ENCODE data around the gene CFLAR. TPM values are rescaled to one million over a fixed set of nuclear protein-coding genes. Genes with fewer than 3 reads are reported as not detected.
A peak's percentile ranks its signal among the peaks of the same experiment; 100 is the strongest.

Gene CFLAR
- total and polyA plus RNA-seq, 2 of the 13 experiments (the other 11 are each of a cell fraction or from before 2014, with no cell fraction given) = 43.8 to 92.1 TPM

DNA sequence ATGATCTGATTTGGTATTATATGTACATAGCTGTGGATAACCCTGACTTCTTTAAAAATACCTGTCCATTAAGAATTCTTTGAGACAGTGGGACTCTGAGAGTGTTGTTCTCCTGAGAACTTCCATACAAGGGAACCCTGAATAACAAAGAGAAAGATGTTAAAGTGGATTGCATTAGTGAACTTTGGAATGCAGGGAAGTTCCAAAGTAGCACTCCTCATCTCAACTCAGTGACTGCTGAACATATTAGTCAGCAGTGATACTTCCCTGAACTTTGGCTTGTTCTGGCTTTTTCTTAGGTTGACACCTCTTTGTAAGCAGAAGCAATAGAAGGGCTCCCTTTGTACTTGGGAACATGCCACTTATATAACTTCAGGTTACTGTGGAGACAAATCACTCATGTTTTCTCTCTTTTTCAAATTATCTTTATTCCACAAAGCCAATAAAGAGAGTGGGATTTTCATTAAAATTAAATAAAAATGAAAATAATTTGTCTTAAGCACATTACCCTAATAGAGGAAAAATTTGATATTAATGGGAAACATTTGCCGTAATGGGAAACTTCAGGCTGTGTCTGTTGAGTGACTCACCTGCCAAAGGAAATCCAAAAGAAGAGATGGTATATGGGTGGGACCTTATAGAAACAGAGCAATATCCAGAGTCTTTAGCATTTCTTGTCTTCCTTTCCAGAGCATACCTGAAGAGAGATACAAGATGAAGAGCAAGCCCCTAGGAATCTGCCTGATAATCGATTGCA, 33.3 kb downstream of the CFLAR start (continued):
- TF ChIP-seq, protein P1, sequence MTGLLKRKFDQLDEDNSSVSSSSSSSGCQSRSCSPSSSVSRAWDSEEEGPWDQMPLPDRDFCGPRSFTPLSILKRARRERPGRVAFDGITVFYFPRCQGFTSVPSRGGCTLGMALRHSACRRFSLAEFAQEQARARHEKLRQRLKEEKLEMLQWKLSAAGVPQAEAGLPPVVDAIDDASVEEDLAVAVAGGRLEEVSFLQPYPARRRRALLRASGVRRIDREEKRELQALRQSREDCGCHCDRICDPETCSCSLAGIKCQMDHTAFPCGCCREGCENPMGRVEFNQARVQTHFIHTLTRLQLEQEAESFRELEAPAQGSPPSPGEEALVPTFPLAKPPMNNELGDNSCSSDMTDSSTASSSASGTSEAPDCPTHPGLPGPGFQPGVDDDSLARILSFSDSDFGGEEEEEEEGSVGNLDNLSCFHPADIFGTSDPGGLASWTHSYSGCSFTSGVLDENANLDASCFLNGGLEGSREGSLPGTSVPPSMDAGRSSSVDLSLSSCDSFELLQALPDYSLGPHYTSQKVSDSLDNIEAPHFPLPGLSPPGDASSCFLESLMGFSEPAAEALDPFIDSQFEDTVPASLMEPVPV (CRISPR knock-in tag; IDR thresholded peaks at IDR 0.05) = no peak
- TF ChIP-seq RFX1 (IDR thresholded peaks at IDR 0.05) (no peak), FOXK1 (CRISPR knock-in tag; IDR thresholded peaks at IDR 0.05; ENCODE audit: borderline replicate concordance, low read depth) (peak; percentile 18; the same call in 1 of the 2 replicates), MAFK (conservative IDR thresholded peaks at IDR 0.05 in 1 of 2, IDR thresholded peaks at IDR 0.05 in 1 of 2; ENCODE audit: low read length in 2 of 2) (peak in 1 of 2 experiments; percentile 46; a peak in 1 of 4 replicates), ZNF317 (CRISPR knock-in tag; IDR thresholded peaks at IDR 0.05) (peak; percentile 95), EP300 (IDR thresholded peaks at IDR 0.05; ENCODE audit: low read depth in 2 of 2, low read length in 2 of 2) (peak; percentile 57 to 86; a peak in 2 of 4 replicates), EP300 (CRISPR knock-in tag; IDR thresholded peaks at IDR 0.05; ENCODE audit: borderline replicate concordance) (peak; percentile 75), TRIM24 (CRISPR knock-in tag; IDR thresholded peaks at IDR 0.05) (peak; percentile 36; the same call in 1 of the 2 replicates), MAFF (IDR thresholded peaks at IDR 0.05; ENCODE audit: low read depth, low read length) (peak; percentile 66), ZNF343 (CRISPR knock-in tag; IDR thresholded peaks at IDR 0.05) (no peak), PRPF4 (IDR thresholded peaks at IDR 0.05; ENCODE audit: low read depth, low read length, poor library complexity, severe bottlenecking) (no peak), SRF (IDR thresholded peaks at IDR 0.05; ENCODE audit: low read depth, low read length) (peak; percentile 81)
- TF ChIP-seq, protein P2, sequence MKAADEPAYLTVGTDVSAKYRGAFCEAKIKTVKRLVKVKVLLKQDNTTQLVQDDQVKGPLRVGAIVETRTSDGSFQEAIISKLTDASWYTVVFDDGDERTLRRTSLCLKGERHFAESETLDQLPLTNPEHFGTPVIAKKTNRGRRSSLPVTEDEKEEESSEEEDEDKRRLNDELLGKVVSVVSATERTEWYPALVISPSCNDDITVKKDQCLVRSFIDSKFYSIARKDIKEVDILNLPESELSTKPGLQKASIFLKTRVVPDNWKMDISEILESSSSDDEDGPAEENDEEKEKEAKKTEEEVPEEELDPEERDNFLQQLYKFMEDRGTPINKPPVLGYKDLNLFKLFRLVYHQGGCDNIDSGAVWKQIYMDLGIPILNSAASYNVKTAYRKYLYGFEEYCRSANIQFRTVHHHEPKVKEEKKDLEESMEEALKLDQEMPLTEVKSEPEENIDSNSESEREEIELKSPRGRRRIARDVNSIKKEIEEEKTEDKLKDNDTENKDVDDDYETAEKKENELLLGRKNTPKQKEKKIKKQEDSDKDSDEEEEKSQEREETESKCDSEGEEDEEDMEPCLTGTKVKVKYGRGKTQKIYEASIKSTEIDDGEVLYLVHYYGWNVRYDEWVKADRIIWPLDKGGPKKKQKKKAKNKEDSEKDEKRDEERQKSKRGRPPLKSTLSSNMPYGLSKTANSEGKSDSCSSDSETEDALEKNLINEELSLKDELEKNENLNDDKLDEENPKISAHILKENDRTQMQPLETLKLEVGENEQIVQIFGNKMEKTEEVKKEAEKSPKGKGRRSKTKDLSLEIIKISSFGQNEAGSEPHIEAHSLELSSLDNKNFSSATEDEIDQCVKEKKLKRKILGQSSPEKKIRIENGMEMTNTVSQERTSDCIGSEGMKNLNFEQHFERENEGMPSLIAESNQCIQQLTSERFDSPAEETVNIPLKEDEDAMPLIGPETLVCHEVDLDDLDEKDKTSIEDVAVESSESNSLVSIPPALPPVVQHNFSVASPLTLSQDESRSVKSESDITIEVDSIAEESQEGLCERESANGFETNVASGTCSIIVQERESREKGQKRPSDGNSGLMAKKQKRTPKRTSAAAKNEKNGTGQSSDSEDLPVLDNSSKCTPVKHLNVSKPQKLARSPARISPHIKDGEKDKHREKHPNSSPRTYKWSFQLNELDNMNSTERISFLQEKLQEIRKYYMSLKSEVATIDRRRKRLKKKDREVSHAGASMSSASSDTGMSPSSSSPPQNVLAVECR (CRISPR knock-in tag; IDR thresholded peaks at IDR 0.05; ENCODE audit: borderline replicate concordance) = 0 out of 2 replicates have a peak, but pooled peaks have one; percentile 26
- TF ChIP-seq, protein P3, sequence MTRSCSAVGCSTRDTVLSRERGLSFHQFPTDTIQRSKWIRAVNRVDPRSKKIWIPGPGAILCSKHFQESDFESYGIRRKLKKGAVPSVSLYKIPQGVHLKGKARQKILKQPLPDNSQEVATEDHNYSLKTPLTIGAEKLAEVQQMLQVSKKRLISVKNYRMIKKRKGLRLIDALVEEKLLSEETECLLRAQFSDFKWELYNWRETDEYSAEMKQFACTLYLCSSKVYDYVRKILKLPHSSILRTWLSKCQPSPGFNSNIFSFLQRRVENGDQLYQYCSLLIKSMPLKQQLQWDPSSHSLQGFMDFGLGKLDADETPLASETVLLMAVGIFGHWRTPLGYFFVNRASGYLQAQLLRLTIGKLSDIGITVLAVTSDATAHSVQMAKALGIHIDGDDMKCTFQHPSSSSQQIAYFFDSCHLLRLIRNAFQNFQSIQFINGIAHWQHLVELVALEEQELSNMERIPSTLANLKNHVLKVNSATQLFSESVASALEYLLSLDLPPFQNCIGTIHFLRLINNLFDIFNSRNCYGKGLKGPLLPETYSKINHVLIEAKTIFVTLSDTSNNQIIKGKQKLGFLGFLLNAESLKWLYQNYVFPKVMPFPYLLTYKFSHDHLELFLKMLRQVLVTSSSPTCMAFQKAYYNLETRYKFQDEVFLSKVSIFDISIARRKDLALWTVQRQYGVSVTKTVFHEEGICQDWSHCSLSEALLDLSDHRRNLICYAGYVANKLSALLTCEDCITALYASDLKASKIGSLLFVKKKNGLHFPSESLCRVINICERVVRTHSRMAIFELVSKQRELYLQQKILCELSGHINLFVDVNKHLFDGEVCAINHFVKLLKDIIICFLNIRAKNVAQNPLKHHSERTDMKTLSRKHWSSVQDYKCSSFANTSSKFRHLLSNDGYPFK (CRISPR knock-in tag; IDR thresholded peaks at IDR 0.05; ENCODE audit: borderline replicate concordance) = no peak
- TF ChIP-seq, protein P4, sequence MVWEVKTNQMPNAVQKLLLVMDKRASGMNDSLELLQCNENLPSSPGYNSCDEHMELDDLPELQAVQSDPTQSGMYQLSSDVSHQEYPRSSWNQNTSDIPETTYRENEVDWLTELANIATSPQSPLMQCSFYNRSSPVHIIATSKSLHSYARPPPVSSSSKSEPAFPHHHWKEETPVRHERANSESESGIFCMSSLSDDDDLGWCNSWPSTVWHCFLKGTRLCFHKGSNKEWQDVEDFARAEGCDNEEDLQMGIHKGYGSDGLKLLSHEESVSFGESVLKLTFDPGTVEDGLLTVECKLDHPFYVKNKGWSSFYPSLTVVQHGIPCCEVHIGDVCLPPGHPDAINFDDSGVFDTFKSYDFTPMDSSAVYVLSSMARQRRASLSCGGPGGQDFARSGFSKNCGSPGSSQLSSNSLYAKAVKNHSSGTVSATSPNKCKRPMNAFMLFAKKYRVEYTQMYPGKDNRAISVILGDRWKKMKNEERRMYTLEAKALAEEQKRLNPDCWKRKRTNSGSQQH (CRISPR knock-in tag; IDR thresholded peaks at IDR 0.05; ENCODE audit: low read depth) = 0 out of 2 replicates have a peak, but pooled peaks have one; percentile 50
- TF ChIP-seq, protein P5, sequence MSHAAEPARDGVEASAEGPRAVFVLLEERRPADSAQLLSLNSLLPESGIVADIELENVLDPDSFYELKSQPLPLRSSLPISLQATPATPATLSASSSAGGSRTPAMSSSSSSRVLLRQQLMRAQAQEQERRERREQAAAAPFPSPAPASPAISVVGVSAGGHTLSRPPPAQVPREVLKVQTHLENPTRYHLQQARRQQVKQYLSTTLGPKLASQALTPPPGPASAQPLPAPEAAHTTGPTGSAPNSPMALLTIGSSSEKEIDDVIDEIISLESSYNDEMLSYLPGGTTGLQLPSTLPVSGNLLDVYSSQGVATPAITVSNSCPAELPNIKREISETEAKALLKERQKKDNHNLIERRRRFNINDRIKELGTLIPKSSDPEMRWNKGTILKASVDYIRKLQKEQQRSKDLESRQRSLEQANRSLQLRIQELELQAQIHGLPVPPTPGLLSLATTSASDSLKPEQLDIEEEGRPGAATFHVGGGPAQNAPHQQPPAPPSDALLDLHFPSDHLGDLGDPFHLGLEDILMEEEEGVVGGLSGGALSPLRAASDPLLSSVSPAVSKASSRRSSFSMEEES (CRISPR knock-in tag; IDR thresholded peaks at IDR 0.05) = 0 out of 2 replicates have a peak, but pooled peaks have one; percentile 34
